Dendritic cell treated with granulocyte-macrophage colony-stimulating factor and Interleukin-4, amounts not matched to agents 40 ng/mL and 50 ng/mL, for 4 days (primary cell): ENCODE measurements around the gene COG7.

Experiments used
- H3K27ac Mint-ChIP-seq: one replicate; pipeline ENCODE4 v1.8.0; 2022; ENCODE audit warnings: mild to moderate bottlenecking, mixed read lengths
- H3K27me3 Mint-ChIP-seq: one replicate; pipeline ENCODE4 v1.8.0; 2022; ENCODE audit warnings: mild to moderate bottlenecking, mixed read lengths
- H3K36me3 Mint-ChIP-seq: one replicate; pipeline ENCODE4 v1.8.0; 2022; ENCODE audit warnings: low read depth, mixed read lengths
- H3K4me1 Mint-ChIP-seq: one replicate; pipeline ENCODE4 v1.8.0; 2022; ENCODE audit warnings: low read depth, mixed read lengths
- H3K4me3 Mint-ChIP-seq: one replicate; pipeline ENCODE4 v1.8.0; 2022; ENCODE audit warnings: mild to moderate bottlenecking, moderate library complexity, mixed read lengths
- H3K9me3 Mint-ChIP-seq: one replicate; pipeline ENCODE4 v1.8.0; 2022; ENCODE audit warnings: mixed read lengths
- intact Hi-C: fragments of 100-400 bp; cut with micrococcal nuclease; formaldehyde crosslinking; loops from one replicate; pipeline ENCODE4 v1.15.0; 2022

The COG7 gene

DNA sequence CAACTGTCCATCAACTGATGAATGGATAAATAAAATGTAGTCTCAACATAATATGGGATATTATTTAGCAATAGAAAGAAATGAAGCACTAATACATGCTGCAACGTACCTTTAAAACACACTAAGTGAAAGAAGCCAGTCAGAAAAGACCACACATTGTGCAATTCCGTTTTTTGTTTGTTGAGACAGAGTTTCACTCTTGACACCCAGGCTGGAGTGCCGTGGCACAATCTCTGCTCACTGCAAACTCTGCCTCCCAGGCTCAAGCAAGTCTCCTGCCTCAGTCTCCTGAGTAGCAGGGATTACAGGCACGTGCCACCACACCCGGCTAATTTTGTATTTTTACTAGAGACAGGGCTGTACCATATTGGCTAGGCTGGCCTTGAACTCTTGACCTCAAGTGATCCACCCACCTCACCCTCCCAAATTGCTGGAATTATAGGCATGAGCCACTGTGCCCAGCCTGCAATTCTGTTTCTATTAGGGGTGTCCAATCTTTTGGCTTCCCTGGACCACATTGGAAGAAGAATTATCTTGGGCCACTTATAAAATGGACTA is 110.8 kb downstream of the COG7 start:
- no peaks in the 10 kb centered on the region for H3K36me3 Mint-ChIP-seq
- H3K9me3 Mint-ChIP-seq, result no peaks in the 10 kb centered on the region
- H3K27me3 Mint-ChIP-seq, result peaks cover 6% of the 10 kb centered on the region
- H3K27ac Mint-ChIP-seq, result no peak overlapping the region
- intact Hi-C loops, result no loop called here
- H3K4me1 Mint-ChIP-seq, result no peaks in the 10 kb centered on the region
- no peak overlapping the region for H3K4me3 Mint-ChIP-seq

DNA sequence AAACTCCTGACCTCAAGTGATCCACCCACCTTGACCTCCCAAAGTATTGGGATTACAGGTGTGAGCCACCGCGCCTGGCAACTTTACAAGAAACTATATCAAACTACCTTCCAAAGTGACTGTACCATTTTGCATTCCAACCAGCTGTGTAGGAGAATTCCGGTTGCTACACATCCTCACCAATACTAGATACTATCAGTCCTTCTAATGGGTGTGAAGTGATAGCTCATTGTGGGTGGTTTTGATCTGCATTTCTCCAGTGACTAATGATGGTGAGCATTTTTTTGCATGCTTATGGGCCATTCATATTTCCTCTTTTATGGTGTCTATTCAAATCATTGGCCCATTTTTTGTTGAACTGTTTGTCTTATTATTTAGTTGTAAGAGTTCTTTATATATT is 113.2 kb downstream of the COG7 start:
- Mint-ChIP-seq H3K27ac (no peak overlapping the region), H3K36me3 (no peaks in the 10 kb centered on the region), H3K9me3 (no peaks in the 10 kb centered on the region), H3K4me3 (no peak overlapping the region), H3K4me1 (no peaks in the 10 kb centered on the region), H3K27me3 (peaks cover 6% of the 10 kb centered on the region)
- intact Hi-C loops, result no loop called here
